ENCODE measurements around the gene SIGLEC7.

SIGLEC7 gene

DNA sequence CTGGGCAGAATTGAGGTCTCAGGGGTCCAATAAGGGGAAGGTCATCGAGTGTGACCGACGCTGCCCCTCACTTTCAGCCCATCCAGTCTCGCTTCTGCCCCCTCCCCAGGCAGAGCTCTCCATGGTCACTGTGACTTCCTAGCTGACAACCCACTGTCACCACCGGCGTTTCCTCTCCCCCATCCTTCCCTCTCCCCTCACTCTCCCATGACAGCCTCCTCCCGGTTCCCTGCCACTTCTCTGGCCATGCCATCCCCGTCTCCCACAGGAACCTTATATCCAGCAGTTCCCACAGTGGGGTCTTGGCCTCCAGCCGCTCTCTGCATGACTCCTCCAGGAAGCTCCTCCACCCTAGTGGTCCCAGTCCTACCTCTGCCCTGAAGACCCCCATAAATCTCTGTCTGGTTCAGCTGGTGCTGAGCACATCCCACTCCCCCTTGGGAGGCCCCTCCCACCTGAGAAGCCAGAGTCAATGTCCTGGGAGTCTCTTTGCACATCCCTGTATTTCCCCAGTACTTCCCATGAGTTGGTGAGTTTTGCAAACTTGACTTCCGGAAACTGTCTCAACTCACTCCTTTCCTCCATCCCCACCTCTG lies 58.1 kb downstream of the SIGLEC7 start:
- no peak for DNase-seq (ENCODE audit: low read depth in 2 of 2, low spot score in 1 of 2)

DNA sequence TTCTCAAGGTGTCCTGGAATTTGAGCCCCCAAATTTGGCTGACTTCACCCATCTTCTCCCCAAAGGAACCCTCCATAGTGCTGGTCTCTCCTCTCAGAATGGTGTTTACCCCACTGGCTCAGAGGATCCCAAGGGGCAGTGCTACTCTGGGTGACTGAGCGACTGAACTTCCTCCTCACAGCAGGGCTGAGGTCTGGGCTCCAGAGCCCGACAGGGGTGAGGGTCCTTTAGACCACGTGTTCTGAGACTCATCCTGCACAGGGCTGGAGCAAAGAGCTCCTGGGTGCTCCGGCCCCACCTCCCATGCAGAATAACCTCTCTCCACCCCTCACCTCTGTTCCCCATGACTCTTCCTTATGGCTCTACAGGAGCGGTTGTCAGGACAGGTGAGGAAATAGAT lies 59.6 kb downstream of the SIGLEC7 start:
- DNase-seq (ENCODE audit: low read depth in 2 of 2, low spot score in 1 of 2): no peak
